Erythroblast (primary cell): ENCODE measurements around the gene GPR150.
A peak's percentile ranks its signal among the peaks of the same experiment; 100 is the strongest.

Experiments used
- DNase-seq, 2 experiments: peaks; one replicate each; lab custom pipeline; 2025; lab: John Stamatoyannopoulos, UW
- GATA1 ChIP-seq: IDR thresholded peaks from 2 replicates; pipeline ENCODE4 v1.6.1; 2011; ENCODE audit warnings: low read depth, mild to moderate bottlenecking, control low read depth, low read length, moderate library complexity
- POLR2A ChIP-seq: IDR thresholded peaks from 2 replicates; pipeline ENCODE4 v1.6.1; 2011; ENCODE audit warnings: mild to moderate bottlenecking, low read length

The GPR150 gene

GRCh38 chr5:95620030-95620869, at the start of gene GPR150:
Gene GPR150, plus strand, starts transcription at chr5:95620087. Its CDS starts 189 bp downstream, at chr5:95620276.
- TF ChIP-seq GATA1 (no peak), POLR2A (no peak)
- DNase-seq, result peak; percentile 82 to 84

DNA sequence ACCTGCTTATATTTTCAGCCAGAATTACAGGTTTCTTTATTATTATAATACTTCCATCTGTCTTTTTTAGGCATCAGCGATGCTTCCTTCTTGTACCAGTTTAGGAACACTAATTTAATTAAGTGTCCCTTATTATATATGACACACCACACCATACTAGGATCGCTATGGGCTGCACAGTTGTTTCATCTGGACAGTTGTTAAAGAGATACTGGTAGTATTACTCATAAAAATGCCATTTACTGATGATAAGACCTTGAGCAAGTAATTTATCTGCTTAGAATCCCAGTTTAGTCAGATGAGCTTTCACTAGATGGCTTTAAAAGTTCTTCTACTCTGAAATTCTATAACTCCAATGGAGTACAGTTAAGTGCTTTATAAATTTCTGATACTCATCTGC, 47.9 kb upstream of the GPR150 start:
- no peak for TF ChIP-seq GATA1
- TF ChIP-seq POLR2A, result no peak
- no peak for DNase-seq

GRCh38 chr5:95581576-95581975, 38.3 kb upstream of the GPR150 start:
- no peak for DNase-seq
- TF ChIP-seq POLR2A, result no peak
- no peak for TF ChIP-seq GATA1

GRCh38 chr5:95583992-95584391, 35.9 kb upstream of the GPR150 start:
- peak; percentile 8 to 67 for DNase-seq
- no peak for TF ChIP-seq POLR2A
- no peak for TF ChIP-seq GATA1

- peak in 1 of 2 experiments; percentile 6 for DNase-seq
- TF ChIP-seq GATA1 (no peak), POLR2A (no peak)
These were observed 29.0 kb upstream of the GPR150 start for GRCh38 chr5:95590880-95591279.

DNA sequence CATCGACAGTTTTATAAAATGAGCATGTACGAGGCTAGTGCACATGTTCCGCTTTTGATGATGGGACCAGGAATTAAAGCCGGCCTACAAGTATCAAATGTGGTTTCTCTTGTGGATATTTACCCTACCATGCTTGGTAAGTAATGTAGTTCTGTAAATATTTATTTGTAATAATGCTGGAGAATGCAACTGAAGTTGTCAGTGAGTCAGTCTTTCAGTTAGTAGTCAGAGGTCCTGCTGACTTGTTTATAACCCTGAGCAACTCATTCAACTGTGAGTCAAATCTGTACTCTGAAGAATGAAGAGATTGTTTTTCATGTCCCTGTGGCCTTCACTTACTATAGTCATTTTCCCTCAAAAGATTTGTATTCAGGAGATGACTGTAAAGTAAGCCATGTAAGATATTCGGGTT, 28.4 kb upstream of the GPR150 start:
- DNase-seq, result no peak
- no peak for TF ChIP-seq GATA1
- no peak for TF ChIP-seq POLR2A

GRCh38 chr5:95595289-95595931, 24.5 kb upstream of the GPR150 start:
- peak; percentile 62 to 78 for DNase-seq
- TF ChIP-seq GATA1 (no peak), POLR2A (no peak)

GRCh38 chr5:95599252-95599651, 20.6 kb upstream of the GPR150 start:
- TF ChIP-seq POLR2A (no peak), GATA1 (no peak)
- DNase-seq, result peak; percentile 4 to 11

DNA sequence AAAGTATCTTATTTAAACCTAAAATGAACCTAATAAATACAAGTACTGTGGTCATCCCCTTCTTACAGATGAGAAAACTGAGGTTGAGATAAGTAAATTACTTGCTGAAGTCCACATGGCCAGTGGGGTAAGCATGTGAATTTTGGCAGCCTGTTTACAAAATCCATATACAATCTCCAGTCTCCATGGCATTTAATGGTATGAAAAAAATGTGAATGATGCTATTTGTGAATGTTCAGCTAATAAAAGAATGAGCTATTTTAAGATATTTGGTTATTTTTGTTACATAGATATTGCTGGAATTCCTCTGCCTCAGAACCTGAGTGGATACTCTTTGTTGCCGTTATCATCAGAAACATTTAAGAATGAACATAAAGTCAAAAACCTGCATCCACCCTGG, 19.3 kb upstream of the GPR150 start:
- TF ChIP-seq POLR2A, result no peak
- TF ChIP-seq GATA1, result no peak
- no peak for DNase-seq

- TF ChIP-seq POLR2A, result no peak
- TF ChIP-seq GATA1, result no peak
- DNase-seq, result no peak
These were observed 14.1 kb upstream of the GPR150 start for GRCh38 chr5:95605786-95606185.

GRCh38 chr5:95606419-95606818, 13.5 kb upstream of the GPR150 start:
- no peak for DNase-seq
- TF ChIP-seq GATA1, result no peak

GRCh38 chr5:95609711-95610110, 10.2 kb upstream of the GPR150 start:
- DNase-seq, result no peak
- no peak for TF ChIP-seq POLR2A
- no peak for TF ChIP-seq GATA1

DNA sequence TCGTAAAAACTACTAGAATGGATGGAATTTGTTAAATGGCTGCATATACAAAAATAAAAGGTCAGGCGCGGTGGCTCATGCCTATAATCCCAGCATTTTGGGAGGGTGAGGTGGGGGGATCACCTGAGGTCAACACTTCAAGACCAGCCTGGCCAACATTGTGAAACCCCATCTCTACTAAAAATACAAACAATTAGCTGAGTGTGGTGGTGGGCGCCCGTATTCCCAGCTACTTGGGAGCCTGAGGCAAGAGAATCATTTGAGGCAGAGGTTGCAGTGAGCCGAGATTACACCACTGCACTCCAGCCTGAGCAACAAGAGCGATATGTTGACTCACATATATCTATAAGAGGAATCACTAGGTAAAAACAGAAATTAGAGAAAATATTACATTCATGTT, 9.3 kb upstream of the GPR150 start:
- no peak for TF ChIP-seq GATA1
- TF ChIP-seq POLR2A, result no peak
- no peak for DNase-seq

DNA sequence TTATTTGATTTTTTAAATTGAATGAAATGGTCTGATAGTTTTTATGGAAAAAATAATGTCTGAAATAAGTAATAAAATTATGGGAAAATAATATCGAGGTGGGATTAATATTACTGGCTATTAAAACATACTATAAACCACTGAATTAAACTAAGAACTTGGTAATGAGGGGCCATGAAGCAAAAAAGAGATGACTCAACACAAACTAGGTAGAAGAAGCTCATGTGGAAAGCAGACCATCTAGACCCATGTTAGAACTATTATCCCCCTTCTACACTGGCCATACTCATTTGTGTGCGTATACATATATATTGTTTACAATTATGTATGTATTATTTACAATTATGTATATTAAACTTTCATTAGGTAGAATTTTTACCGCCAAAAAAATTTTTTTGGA, 8.5 kb upstream of the GPR150 start:
- TF ChIP-seq GATA1 (no peak), POLR2A (no peak)
- no peak for DNase-seq
